GM13977 (cell line): Measurements from ENCODE around the gene FANCC.

ENCODE experiments used
- DNase-seq: peaks from one replicate; pipeline ENCODE4 v3.0.0; 2012; ENCODE audit warnings: low spot score
- in situ Hi-C: fragments of 300-500 bp; cut with MboI; formaldehyde crosslinking; loops from one replicate; pipeline ENCODE4 v1.12.0; 2022; ENCODE audit warnings: low sequenced_read_pairs, low pct_unique_long_range_greater_than_20kb, mixed read lengths, inconsistent platforms; ENCODE audit not compliant: unreplicated experiment
- TF ChIP-seq, protein P1 (sequence below): IDR thresholded peaks from 2 replicates; pipeline ENCODE4 v1.5.1; 2012; ENCODE audit warnings: mild to moderate bottlenecking, control low read depth; ENCODE audit not compliant: insufficient read depth; ENCODE audit errors: extremely low read depth, missing control alignments

Gene FANCC

DNA sequence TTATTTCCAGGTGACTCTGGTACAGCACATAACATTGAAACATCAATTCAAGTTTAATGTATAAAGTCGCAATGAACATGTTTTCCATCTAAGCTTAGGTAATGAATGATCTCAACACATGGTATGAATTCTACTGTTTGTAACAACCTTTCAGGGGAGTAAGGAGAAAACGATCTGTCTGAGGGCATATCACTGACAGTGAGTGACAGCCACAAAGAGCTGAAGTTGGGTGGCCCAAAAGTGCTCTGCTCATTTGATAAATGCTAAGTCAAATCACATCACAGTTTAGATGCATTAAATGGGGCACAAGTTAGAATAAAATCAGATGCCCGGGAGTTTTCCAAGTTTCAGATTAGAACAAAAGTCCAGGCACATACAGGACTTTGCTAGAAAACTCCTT lies 1.2 kb downstream of the FANCC start:
- DNase-seq = no peak
- in situ Hi-C loops = no loop called here
- TF ChIP-seq, protein P1, sequence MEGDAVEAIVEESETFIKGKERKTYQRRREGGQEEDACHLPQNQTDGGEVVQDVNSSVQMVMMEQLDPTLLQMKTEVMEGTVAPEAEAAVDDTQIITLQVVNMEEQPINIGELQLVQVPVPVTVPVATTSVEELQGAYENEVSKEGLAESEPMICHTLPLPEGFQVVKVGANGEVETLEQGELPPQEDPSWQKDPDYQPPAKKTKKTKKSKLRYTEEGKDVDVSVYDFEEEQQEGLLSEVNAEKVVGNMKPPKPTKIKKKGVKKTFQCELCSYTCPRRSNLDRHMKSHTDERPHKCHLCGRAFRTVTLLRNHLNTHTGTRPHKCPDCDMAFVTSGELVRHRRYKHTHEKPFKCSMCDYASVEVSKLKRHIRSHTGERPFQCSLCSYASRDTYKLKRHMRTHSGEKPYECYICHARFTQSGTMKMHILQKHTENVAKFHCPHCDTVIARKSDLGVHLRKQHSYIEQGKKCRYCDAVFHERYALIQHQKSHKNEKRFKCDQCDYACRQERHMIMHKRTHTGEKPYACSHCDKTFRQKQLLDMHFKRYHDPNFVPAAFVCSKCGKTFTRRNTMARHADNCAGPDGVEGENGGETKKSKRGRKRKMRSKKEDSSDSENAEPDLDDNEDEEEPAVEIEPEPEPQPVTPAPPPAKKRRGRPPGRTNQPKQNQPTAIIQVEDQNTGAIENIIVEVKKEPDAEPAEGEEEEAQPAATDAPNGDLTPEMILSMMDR = no peak

DNA sequence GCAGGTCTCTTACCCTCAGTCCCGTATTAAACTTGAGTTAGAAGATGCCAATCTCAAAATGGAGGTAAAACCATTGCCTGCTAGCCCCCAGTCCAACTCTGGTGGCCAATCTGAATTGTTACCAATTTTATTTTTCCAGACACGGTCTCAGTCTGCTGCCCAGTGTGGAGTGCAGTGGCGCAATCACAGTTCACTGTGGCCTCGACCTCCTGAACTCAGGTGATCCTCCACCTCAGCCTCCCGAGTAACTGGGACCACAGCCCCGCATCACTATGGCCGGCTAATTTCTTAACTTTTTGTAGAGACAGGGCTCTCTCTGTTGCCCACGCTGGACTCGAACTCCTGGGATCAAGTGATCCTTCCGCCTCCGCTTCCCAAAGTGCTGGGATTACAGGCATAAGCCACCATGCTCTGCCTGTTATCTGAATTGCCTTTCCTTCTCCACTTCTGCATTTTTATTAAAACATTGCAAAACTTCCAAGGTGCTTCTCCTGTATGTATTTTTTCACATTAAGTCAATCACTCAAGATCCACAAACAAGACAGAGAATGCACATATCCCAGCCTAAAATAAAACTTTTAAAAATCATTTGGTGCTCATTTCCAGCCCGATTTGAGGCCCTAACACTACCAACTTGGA lies 2.3 kb downstream of the FANCC start:
- TF ChIP-seq, protein P1 = no peak
- in situ Hi-C loops = no loop called here
- DNase-seq = no peak

DNA sequence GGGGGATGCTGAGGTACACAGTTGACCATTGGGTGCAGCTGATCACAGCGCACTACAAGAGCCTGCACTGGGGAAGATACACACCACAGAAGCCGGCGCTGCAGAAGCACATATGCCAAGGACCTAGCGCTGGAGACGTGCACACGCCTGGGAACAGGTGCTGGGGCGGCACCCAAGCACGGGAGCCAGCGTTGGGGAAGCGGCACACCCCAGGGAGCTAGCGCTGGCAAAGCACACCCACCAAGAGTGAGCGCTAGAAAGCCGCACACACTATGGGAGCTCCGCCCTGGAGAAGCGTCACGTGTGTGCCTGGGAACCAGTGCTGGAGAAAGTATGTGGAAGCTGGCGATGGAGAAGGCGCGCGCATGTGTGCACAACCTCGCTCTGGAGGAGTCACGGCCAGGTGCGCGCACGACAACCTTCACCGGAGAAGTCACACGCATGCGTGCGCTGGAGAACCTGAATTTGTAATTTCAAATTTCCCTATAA lies 4.5 kb downstream of the FANCC start:
- in situ Hi-C loops = no loop called here
- TF ChIP-seq, protein P1 = no peak
- no peak for DNase-seq

DNA sequence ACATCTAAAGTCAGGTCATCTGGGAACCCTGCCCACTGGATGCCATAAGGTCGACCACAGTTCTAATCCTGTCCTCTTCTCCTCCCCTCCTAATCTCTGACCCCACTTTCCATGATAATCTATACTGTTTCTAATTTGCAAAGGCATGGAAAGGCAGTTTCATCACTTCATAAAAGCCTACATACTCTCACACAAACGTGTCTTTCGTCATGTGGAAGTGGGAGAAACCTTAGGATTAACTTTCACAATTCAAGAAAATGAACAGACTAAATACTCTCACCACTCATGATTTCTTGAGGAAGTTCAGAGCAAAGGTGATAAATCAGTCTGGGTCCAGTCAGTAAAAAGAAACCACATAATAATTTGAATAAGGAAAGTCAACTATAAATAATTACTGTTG lies 5.5 kb downstream of the FANCC start:
- no peak for DNase-seq
- TF ChIP-seq, protein P1 = no peak
- in situ Hi-C loops = no loop called here

DNA sequence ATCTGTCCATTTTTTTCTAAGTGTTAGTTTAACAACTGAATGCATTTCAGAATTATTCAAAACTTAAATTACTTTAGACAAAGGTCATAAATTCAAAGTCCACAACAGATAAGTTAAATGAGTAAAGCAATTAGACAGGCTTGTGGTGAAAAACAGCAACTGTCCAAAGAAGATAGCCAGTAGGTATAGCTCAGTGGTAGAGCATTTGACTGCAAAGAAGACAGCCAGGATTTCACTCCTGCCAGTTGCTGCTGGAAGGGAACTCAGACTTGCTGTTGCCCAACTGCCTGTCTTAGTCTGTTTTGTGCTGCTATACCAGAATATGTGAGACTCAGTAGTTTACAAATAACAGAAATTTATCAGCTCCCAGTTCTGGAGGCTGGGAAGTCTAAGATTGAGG lies 10.0 kb downstream of the FANCC start:
- TF ChIP-seq, protein P1 = no peak
- in situ Hi-C loops = no loop called here
- no peak for DNase-seq

DNA sequence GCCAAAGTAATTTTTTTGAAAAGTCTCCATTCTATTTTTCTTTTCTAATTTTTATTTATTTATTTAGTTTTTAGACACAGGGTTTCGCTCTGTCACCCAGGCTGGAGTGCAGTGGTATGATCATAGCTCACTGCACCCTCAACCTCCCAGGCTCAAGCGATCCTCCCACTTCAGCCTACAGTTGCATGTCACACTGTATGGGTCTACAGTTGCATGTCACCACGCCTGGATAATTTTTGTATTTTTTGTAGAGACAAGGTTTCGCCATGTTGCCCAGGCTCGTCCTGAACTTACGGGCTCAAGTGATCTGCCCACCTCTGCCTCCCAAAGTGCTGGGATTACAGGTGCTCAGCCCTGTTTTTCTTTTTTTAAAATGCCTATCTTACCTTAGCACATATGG lies 10.7 kb downstream of the FANCC start:
- TF ChIP-seq, protein P1 = no peak
- in situ Hi-C loops = no loop called here
- DNase-seq = no peak
